ENCODE results near the gene CFAP206. TPM values are rescaled to one million over a fixed set of nuclear protein-coding genes. Genes with fewer than 3 reads are reported as not detected.
A peak's percentile ranks its signal among the peaks of the same experiment; 100 is the strongest.

Gene CFAP206
- total RNA-seq, 1 experiment from 2014 or later: not detected

DNA sequence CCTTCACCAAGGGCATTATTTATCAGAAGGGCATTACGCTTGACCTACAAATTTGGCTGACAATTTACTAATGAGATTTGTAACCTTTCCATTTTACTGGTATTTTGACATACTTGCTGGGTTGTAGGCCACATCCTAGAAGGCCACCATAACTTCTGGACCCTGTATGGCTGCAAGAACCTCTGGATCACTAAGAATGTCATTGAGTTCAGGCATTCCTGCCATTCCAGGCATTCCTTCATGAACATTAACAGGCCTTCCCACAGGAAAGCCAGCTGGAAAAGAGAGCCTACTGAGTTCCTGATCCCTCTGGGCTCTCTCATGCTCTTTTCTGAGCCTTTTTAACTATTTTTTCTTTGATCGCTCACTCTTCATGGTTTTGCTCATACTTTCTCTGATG lies 36.6 kb downstream of the CFAP206 start:
- no peak overlapping the region for H2BK12ac ChIP-seq (ENCODE audit: insufficient read length, low read depth, low read length)
- H2BK5ac ChIP-seq (ENCODE audit: insufficient read length, low read length): no peak overlapping the region
- no peak overlapping the region for H2AK5ac ChIP-seq (ENCODE audit: insufficient read length, low read length)
- no CpG with 5 or more reads among the region's 2 CpGs for WGBS (ENCODE audit: extremely low coverage, insufficient read length, low lambda C conversion rate)
- H3K79me1 ChIP-seq (ENCODE audit: insufficient read depth, low read depth, low read length, poor library complexity, severe bottlenecking): no peaks in the 10 kb centered on the region
- H3K14ac ChIP-seq (ENCODE audit: insufficient read depth, low read length): no peak overlapping the region
- Mint-ChIP-seq H3K4me3 (peak overlapping the region in 1 of 2 experiments; percentile 3; a peak in 1 of 5 replicates), H3K27me3 (ENCODE audit: low read depth) (no peaks in the 10 kb centered on the region), H3K9me3 (no peaks in the 10 kb centered on the region), H3K27ac (peak overlapping the region; percentile 31 to 95 (median 90)), H3K36me3 (ENCODE audit: insufficient read depth in 1 of 3, low read depth in 3 of 3) (no peaks in the 10 kb centered on the region; a peak in 3 of 7 replicates), H3K4me1 (peaks cover 6 to 9% of the 10 kb centered on the region in 2 experiments)
- H3K4ac ChIP-seq (ENCODE audit: low read depth, low read length): no peak overlapping the region
- DNase-seq: peak; percentile 53
- peak overlapping the region; percentile 54 for H2AFZ ChIP-seq (ENCODE audit: low read length)
- H3K27me3 ChIP-seq (ENCODE audit: insufficient read depth, low read length): no peaks in the 10 kb centered on the region
- H2BK15ac ChIP-seq (ENCODE audit: low read depth, low read length): no peak overlapping the region
- H3K9me3 ChIP-seq (ENCODE audit: control insufficient read depth, low read depth, low read length): no peaks in the 10 kb centered on the region
- no peak overlapping the region for H4K8ac ChIP-seq (replicated peaks; ENCODE audit: insufficient read length, low read depth, low read length)
- no peaks in the 10 kb centered on the region for H4K20me1 ChIP-seq (ENCODE audit: control insufficient read depth, insufficient read depth, insufficient read length)
- no peak overlapping the region for H3K4me2 ChIP-seq (ENCODE audit: insufficient read depth, insufficient read length, low read length)
- no peak overlapping the region for H2BK20ac ChIP-seq (ENCODE audit: low read depth, low read length, poor library complexity, severe bottlenecking)
- H3K18ac ChIP-seq (ENCODE audit: insufficient read length, low read depth, low read length): no peak overlapping the region
- TF ChIP-seq, protein P1, sequence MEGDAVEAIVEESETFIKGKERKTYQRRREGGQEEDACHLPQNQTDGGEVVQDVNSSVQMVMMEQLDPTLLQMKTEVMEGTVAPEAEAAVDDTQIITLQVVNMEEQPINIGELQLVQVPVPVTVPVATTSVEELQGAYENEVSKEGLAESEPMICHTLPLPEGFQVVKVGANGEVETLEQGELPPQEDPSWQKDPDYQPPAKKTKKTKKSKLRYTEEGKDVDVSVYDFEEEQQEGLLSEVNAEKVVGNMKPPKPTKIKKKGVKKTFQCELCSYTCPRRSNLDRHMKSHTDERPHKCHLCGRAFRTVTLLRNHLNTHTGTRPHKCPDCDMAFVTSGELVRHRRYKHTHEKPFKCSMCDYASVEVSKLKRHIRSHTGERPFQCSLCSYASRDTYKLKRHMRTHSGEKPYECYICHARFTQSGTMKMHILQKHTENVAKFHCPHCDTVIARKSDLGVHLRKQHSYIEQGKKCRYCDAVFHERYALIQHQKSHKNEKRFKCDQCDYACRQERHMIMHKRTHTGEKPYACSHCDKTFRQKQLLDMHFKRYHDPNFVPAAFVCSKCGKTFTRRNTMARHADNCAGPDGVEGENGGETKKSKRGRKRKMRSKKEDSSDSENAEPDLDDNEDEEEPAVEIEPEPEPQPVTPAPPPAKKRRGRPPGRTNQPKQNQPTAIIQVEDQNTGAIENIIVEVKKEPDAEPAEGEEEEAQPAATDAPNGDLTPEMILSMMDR (conservative IDR thresholded peaks at IDR 0.05): no peak
- H4K5ac ChIP-seq (ENCODE audit: insufficient read length, low read depth, low read length): no peak overlapping the region
- no peak overlapping the region for H2BK120ac ChIP-seq (ENCODE audit: low read depth, low read length, poor library complexity, severe bottlenecking)
- H3K79me2 ChIP-seq (ENCODE audit: insufficient read depth, low read length): no peaks in the 10 kb centered on the region
- H3K9ac ChIP-seq (ENCODE audit: extremely low read depth, insufficient read length, low read length): no peak overlapping the region
- no peak overlapping the region for H3T11ph ChIP-seq (ENCODE audit: low read length)
- H3K23ac ChIP-seq (ENCODE audit: insufficient read length, low read depth, low read length): no peak overlapping the region
- no peak overlapping the region for H3K56ac ChIP-seq (ENCODE audit: insufficient read length, low read depth, low read length)
- peak overlapping the region; percentile 56 for H3K27ac ChIP-seq (ENCODE audit: insufficient read length, low read depth, low read length)
- no peak overlapping the region for H4K91ac ChIP-seq (ENCODE audit: insufficient read length, low read depth, low read length)
- H3K23me2 ChIP-seq (ENCODE audit: insufficient read length, low read depth, low read length, poor library complexity, severe bottlenecking): no peaks in the 10 kb centered on the region
- H3K4me1 ChIP-seq (ENCODE audit: insufficient read depth, low read length): peaks cover 6% of the 10 kb centered on the region; the same call in 1 of the 2 replicates

Measured in H9 (cell line).